Measurements from ENCODE around the gene CRKL. TPM values are rescaled to one million over a fixed set of nuclear protein-coding genes. Genes with fewer than 3 reads are reported as not detected.
"Not testable (repeated sequence)": the region's sequence is repeated elsewhere in the genome, so short reads cannot be mapped to it uniquely, and the experiment has no call there.

Gene CRKL
- total RNA-seq, 1 donor from 2014 or later: 59.6 TPM

- no peak for DNase-seq
- Mint-ChIP-seq H3K36me3 (ENCODE audit: unreplicated experiment) (no peaks in the 10 kb centered on the region), H3K27me3 (ENCODE audit: unreplicated experiment) (peaks cover 4% of the 10 kb centered on the region), H3K4me3 (ENCODE audit: unreplicated experiment) (no peak overlapping the region), H3K4me1 (ENCODE audit: low read depth, unreplicated experiment) (peaks cover 12% of the 10 kb centered on the region), H3K9me3 (ENCODE audit: unreplicated experiment) (peaks cover 4% of the 10 kb centered on the region), H3K27ac (ENCODE audit: unreplicated experiment) (no peak overlapping the region)
- no peak for TF ChIP-seq CTCF (IDR thresholded peaks at IDR 0.05; ENCODE audit: partially characterized antibody, unreplicated experiment)
These were observed 11.4 kb downstream of the CRKL start for GRCh38 chr22:20928573-20928967.

- Mint-ChIP-seq H3K27me3 (ENCODE audit: unreplicated experiment) (peaks cover 4% of the 10 kb centered on the region), H3K4me1 (ENCODE audit: low read depth, unreplicated experiment) (peaks cover 12% of the 10 kb centered on the region), H3K27ac (ENCODE audit: unreplicated experiment) (no peak overlapping the region), H3K4me3 (ENCODE audit: unreplicated experiment) (no peak overlapping the region), H3K9me3 (ENCODE audit: unreplicated experiment) (peaks cover 6% of the 10 kb centered on the region), H3K36me3 (ENCODE audit: unreplicated experiment) (no peaks in the 10 kb centered on the region)
- TF ChIP-seq CTCF (IDR thresholded peaks at IDR 0.05; ENCODE audit: partially characterized antibody, unreplicated experiment): no peak
- no peak for DNase-seq
These were observed 12.8 kb downstream of the CRKL start for GRCh38 chr22:20930004-20930403.

GRCh38 chr22:20930435-20930834 lies 13.2 kb downstream of the CRKL start:
- DNase-seq; H3K4me3 Mint-ChIP-seq (ENCODE audit: unreplicated experiment); H3K9me3 Mint-ChIP-seq (ENCODE audit: unreplicated experiment); H3K27ac Mint-ChIP-seq (ENCODE audit: unreplicated experiment); H3K27me3 Mint-ChIP-seq (ENCODE audit: unreplicated experiment); H3K36me3 Mint-ChIP-seq (ENCODE audit: unreplicated experiment): not testable (repeated sequence)
- H3K4me1 Mint-ChIP-seq (ENCODE audit: low read depth, unreplicated experiment): peaks cover 11% of the 10 kb centered on the region

GRCh38 chr22:20931126-20931654 lies 14.0 kb downstream of the CRKL start:
- Mint-ChIP-seq H3K9me3 (ENCODE audit: unreplicated experiment) (peaks cover 5% of the 10 kb centered on the region), H3K27ac (ENCODE audit: unreplicated experiment) (peak overlapping the region; percentile 22), H3K4me1 (ENCODE audit: low read depth, unreplicated experiment) (peaks cover 3% of the 10 kb centered on the region), H3K4me3 (ENCODE audit: unreplicated experiment) (no peak overlapping the region), H3K36me3 (ENCODE audit: unreplicated experiment) (no peaks in the 10 kb centered on the region), H3K27me3 (ENCODE audit: unreplicated experiment) (peaks cover 4% of the 10 kb centered on the region)
- DNase-seq: no peak
- no peak for TF ChIP-seq CTCF (IDR thresholded peaks at IDR 0.05; ENCODE audit: partially characterized antibody, unreplicated experiment)

- no peak for DNase-seq
- no peaks in the 10 kb centered on the region for H3K36me3 Mint-ChIP-seq (ENCODE audit: unreplicated experiment)
- H3K4me1 Mint-ChIP-seq (ENCODE audit: low read depth, unreplicated experiment): peaks cover 9% of the 10 kb centered on the region
- no peak overlapping the region for H3K27ac Mint-ChIP-seq (ENCODE audit: unreplicated experiment)
- no peak overlapping the region for H3K4me3 Mint-ChIP-seq (ENCODE audit: unreplicated experiment)
- H3K27me3 Mint-ChIP-seq (ENCODE audit: unreplicated experiment): peaks cover 5% of the 10 kb centered on the region
- TF ChIP-seq CTCF (IDR thresholded peaks at IDR 0.05; ENCODE audit: partially characterized antibody, unreplicated experiment): no peak
- H3K9me3 Mint-ChIP-seq (ENCODE audit: unreplicated experiment): peaks cover 5% of the 10 kb centered on the region
These were observed 16.7 kb downstream of the CRKL start for GRCh38 chr22:20933910-20934309.

GRCh38 chr22:20935049-20935448 lies 17.8 kb downstream of the CRKL start:
- peaks cover 14% of the 10 kb centered on the region for H3K4me1 Mint-ChIP-seq (ENCODE audit: low read depth, unreplicated experiment)
- not testable (repeated sequence) for DNase-seq; H3K4me3 Mint-ChIP-seq (ENCODE audit: unreplicated experiment); H3K36me3 Mint-ChIP-seq (ENCODE audit: unreplicated experiment); H3K9me3 Mint-ChIP-seq (ENCODE audit: unreplicated experiment); H3K27ac Mint-ChIP-seq (ENCODE audit: unreplicated experiment); H3K27me3 Mint-ChIP-seq (ENCODE audit: unreplicated experiment)

- not testable (repeated sequence) for H3K4me3 Mint-ChIP-seq (ENCODE audit: unreplicated experiment); H3K27me3 Mint-ChIP-seq (ENCODE audit: unreplicated experiment); H3K27ac Mint-ChIP-seq (ENCODE audit: unreplicated experiment); DNase-seq; H3K36me3 Mint-ChIP-seq (ENCODE audit: unreplicated experiment); H3K9me3 Mint-ChIP-seq (ENCODE audit: unreplicated experiment)
- peaks cover 23% of the 10 kb centered on the region for H3K4me1 Mint-ChIP-seq (ENCODE audit: low read depth, unreplicated experiment)
These were observed 18.8 kb downstream of the CRKL start for GRCh38 chr22:20935780-20936539.
